Activated T-helper 1 cell treated with Interleukin-2 at 50 U/mL for 16 hours (primary cell): ENCODE data around the gene ATP5PB.

ENCODE experiments used
- DNase-seq: peaks from one replicate; pipeline ENCODE4 v3.0.0-alpha.2; 2020; ENCODE audit warnings: low read depth

ATP5PB gene

GRCh38 chr1:111446967-111447892 is 2.0 kb upstream of the ATP5PB start:
- DNase-seq = no peak

- DNase-seq = no peak
Observed at GRCh38 chr1:111448482-111448917, 764 bp upstream of the ATP5PB start.

GRCh38 chr1:111449703-111450017 is 396 bp downstream of the ATP5PB start:
- no peak for DNase-seq

- no peak for DNase-seq
Observed at GRCh38 chr1:111450185-111450584, 921 bp downstream of the ATP5PB start.

- DNase-seq = no peak
Observed at GRCh38 chr1:111452581-111452980, 3.3 kb downstream of the ATP5PB start.

- no peak for DNase-seq
Observed at GRCh38 chr1:111453706-111454105, 4.4 kb downstream of the ATP5PB start.

GRCh38 chr1:111454859-111455641 is 5.8 kb downstream of the ATP5PB start:
- DNase-seq = no peak

- no peak for DNase-seq
Observed at GRCh38 chr1:111455642-111456031, 6.4 kb downstream of the ATP5PB start.

GRCh38 chr1:111461765-111462164 is 12.5 kb downstream of the ATP5PB start:
- DNase-seq = no peak

GRCh38 chr1:111462370-111463028 is 13.2 kb downstream of the ATP5PB start:
- no peak for DNase-seq

- DNase-seq = no peak
Observed at GRCh38 chr1:111463029-111463683, 13.9 kb downstream of the ATP5PB start.

- no peak for DNase-seq
Observed at GRCh38 chr1:111465754-111466153, 16.5 kb downstream of the ATP5PB start.

- no peak for DNase-seq
Observed at GRCh38 chr1:111466480-111466879, 17.2 kb downstream of the ATP5PB start.

GRCh38 chr1:111467865-111468716 is 18.8 kb downstream of the ATP5PB start:
- DNase-seq = no peak

GRCh38 chr1:111468717-111469100 is 19.4 kb downstream of the ATP5PB start:
- no peak for DNase-seq

- DNase-seq = no peak
Observed at GRCh38 chr1:111469539-111469938, 20.3 kb downstream of the ATP5PB start.

GRCh38 chr1:111470596-111470995 is 21.3 kb downstream of the ATP5PB start:
- no peak for DNase-seq

GRCh38 chr1:111471012-111471411 is 21.7 kb downstream of the ATP5PB start:
- peak; percentile 49 for DNase-seq

GRCh38 chr1:111471538-111471937 is 22.3 kb downstream of the ATP5PB start:
- DNase-seq = no peak

GRCh38 chr1:111474106-111474505 is 24.8 kb downstream of the ATP5PB start:
- no peak for DNase-seq

GRCh38 chr1:111474521-111474920 is 25.3 kb downstream of the ATP5PB start:
- DNase-seq = no peak
